Medulla oblongata (tissue), 1 donor: ENCODE measurements around the gene FOSL2.
A peak's percentile ranks its signal among the peaks of the same experiment; 100 is the strongest.

Source experiments
- DNase-seq: peaks from one replicate; pipeline ENCODE4 v3.0.0-alpha.2; 2015; ENCODE audit errors: extremely low spot score

Gene FOSL2

GRCh38 chr2:28374331-28374730, 18.3 kb upstream of the FOSL2 start:
- no peak for DNase-seq

GRCh38 chr2:28375236-28375635, 17.4 kb upstream of the FOSL2 start:
- no peak for DNase-seq

GRCh38 chr2:28375742-28376631, 16.7 kb upstream of the FOSL2 start:
- no peak for DNase-seq

GRCh38 chr2:28377195-28377816, 15.4 kb upstream of the FOSL2 start:
- no peak for DNase-seq

- DNase-seq = no peak
Measured at GRCh38 chr2:28377984-28378678, 14.5 kb upstream of the FOSL2 start.

GRCh38 chr2:28378679-28379584, 13.7 kb upstream of the FOSL2 start:
- no peak for DNase-seq

- no peak for DNase-seq
Measured at GRCh38 chr2:28380219-28380618, 12.4 kb upstream of the FOSL2 start.

- DNase-seq = no peak
Measured at GRCh38 chr2:28381225-28382180, 11.2 kb upstream of the FOSL2 start.

- no peak for DNase-seq
Measured at GRCh38 chr2:28382755-28383154, 9.9 kb upstream of the FOSL2 start.

GRCh38 chr2:28387082-28387960, 5.3 kb upstream of the FOSL2 start:
- no peak for DNase-seq

- DNase-seq = peak; percentile 15
Measured at GRCh38 chr2:28389399-28390240, 3.0 kb upstream of the FOSL2 start.

- DNase-seq = peak; percentile 73
Measured at GRCh38 chr2:28390241-28390745, 2.4 kb upstream of the FOSL2 start.

GRCh38 chr2:28390746-28391563, 1.7 kb upstream of the FOSL2 start:
- DNase-seq = peak; percentile 73

- peak; percentile 77 for DNase-seq
Measured at GRCh38 chr2:28391564-28392296, 928 bp upstream of the FOSL2 start.

- DNase-seq = peak; percentile 33
Measured at GRCh38 chr2:28393114-28393836, 617 bp downstream of the FOSL2 start.

- no peak for DNase-seq
Measured at GRCh38 chr2:28394331-28394877, 1.7 kb downstream of the FOSL2 start.
